HFF-Myc (cell line): Measurements from ENCODE around the gene PCYT2.
A peak's percentile ranks its signal among the peaks of the same experiment; 100 is the strongest.

Experiments used
- DNase-seq: peaks from one replicate; pipeline ENCODE4 v3.0.0-alpha.2; 2011; ENCODE audit warnings: low read depth; ENCODE audit errors: extremely low read depth
- H3K4me3 ChIP-seq: replicated peaks from 2 replicates; pipeline ENCODE4 v1.5.1; 2011; ENCODE audit warnings: low read depth, mild to moderate bottlenecking, control low read depth, low read length
- CTCF ChIP-seq: IDR thresholded peaks from 2 replicates; pipeline ENCODE4 v1.5.1; 2012; ENCODE audit warnings: mild to moderate bottlenecking, low read depth, low read length, control low read depth; ENCODE audit errors: missing control alignments

The PCYT2 gene

GRCh38 chr17:81911277-81911961, at the start of gene PCYT2:
Gene PCYT2 (minus strand): TSS chr17:81911399. CDS start chr17:81911355, 44 bp downstream.
- peak within 1 kb of the TSS; percentile 70 for H3K4me3 ChIP-seq
- no peak for DNase-seq
- TF ChIP-seq CTCF, result no peak

GRCh38 chr17:81960130-81960958, 49.1 kb upstream of the PCYT2 start:
- no peak for TF ChIP-seq CTCF
- H3K4me3 ChIP-seq, result no peak overlapping the region
- DNase-seq, result no peak

- TF ChIP-seq CTCF, result peak; percentile 33
- no peak overlapping the region for H3K4me3 ChIP-seq
- no peak for DNase-seq
Measured at GRCh38 chr17:81959362-81960129, 48.3 kb upstream of the PCYT2 start.

- no peak for TF ChIP-seq CTCF
- DNase-seq, result no peak
- H3K4me3 ChIP-seq, result no peak overlapping the region
Measured at GRCh38 chr17:81958633-81959342, 47.6 kb upstream of the PCYT2 start.

- H3K4me3 ChIP-seq, result no peak overlapping the region
- TF ChIP-seq CTCF, result no peak
- DNase-seq, result no peak
Measured at GRCh38 chr17:81957691-81958432, 46.7 kb upstream of the PCYT2 start.
